GM18511 (cell line): ENCODE data around the gene PCGF5.
"Not testable (repeated sequence)": the region's sequence is repeated elsewhere in the genome, so short reads cannot be mapped to it uniquely, and the experiment has no call there.

ENCODE experiments used
- ATAC-seq: cut with Tn5 transposase; IDR thresholded peaks from one replicate; pipeline ENCODE4 v1.9.1; 2021; ENCODE audit warnings: mild to moderate bottlenecking, moderate library complexity; ENCODE audit not compliant: unreplicated experiment

Gene PCGF5

GRCh38 chr10:91208642-91209041 is 11.8 kb upstream of the PCGF5 start:
- ATAC-seq = no peak

- no peak for ATAC-seq
These were observed 10.4 kb upstream of the PCGF5 start for GRCh38 chr10:91210014-91210413.

GRCh38 chr10:91210435-91210834 is 10.0 kb upstream of the PCGF5 start:
- ATAC-seq = peak; percentile 87

- ATAC-seq = no peak
These were observed 8.8 kb upstream of the PCGF5 start for GRCh38 chr10:91211675-91212074.

GRCh38 chr10:91214911-91215310 is 5.6 kb upstream of the PCGF5 start:
- no peak for ATAC-seq

GRCh38 chr10:91215384-91215783 is 5.1 kb upstream of the PCGF5 start:
- ATAC-seq = no peak

GRCh38 chr10:91219371-91220193 is 881 bp upstream of the PCGF5 start:
- ATAC-seq = no peak

- ATAC-seq = peak; percentile 38
These were observed 652 bp downstream of the PCGF5 start for GRCh38 chr10:91220954-91221675.

- no peak for ATAC-seq
These were observed 5.6 kb downstream of the PCGF5 start for GRCh38 chr10:91226093-91226492.

- no peak for ATAC-seq
These were observed 7.1 kb downstream of the PCGF5 start for GRCh38 chr10:91227576-91227975.

GRCh38 chr10:91229683-91230082 is 9.2 kb downstream of the PCGF5 start:
- no peak for ATAC-seq

- ATAC-seq = no peak
These were observed 17.7 kb downstream of the PCGF5 start for GRCh38 chr10:91238191-91238590.

GRCh38 chr10:91239789-91240188 is 19.3 kb downstream of the PCGF5 start:
- ATAC-seq = no peak

GRCh38 chr10:91242940-91243339 is 22.5 kb downstream of the PCGF5 start:
- no peak for ATAC-seq

GRCh38 chr10:91247360-91248111 is 27.1 kb downstream of the PCGF5 start:
- no peak for ATAC-seq

- no peak for ATAC-seq
These were observed 29.2 kb downstream of the PCGF5 start for GRCh38 chr10:91249700-91250099.

- no peak for ATAC-seq
These were observed 29.9 kb downstream of the PCGF5 start for GRCh38 chr10:91250341-91250740.

GRCh38 chr10:91251430-91252056 is 31.1 kb downstream of the PCGF5 start:
- ATAC-seq = no peak

GRCh38 chr10:91253300-91253699 is 32.8 kb downstream of the PCGF5 start:
- ATAC-seq = no peak

- no peak for ATAC-seq
These were observed 36.8 kb downstream of the PCGF5 start for GRCh38 chr10:91257310-91257709.

- not testable (repeated sequence) for ATAC-seq
These were observed 40.0 kb downstream of the PCGF5 start for GRCh38 chr10:91260417-91260816.
